Kidney epithelial cell (primary cell): ENCODE results near the gene MBNL1. TPM values are rescaled to one million over a fixed set of nuclear protein-coding genes. Genes with fewer than 3 reads are reported as not detected.

Experiments used
- DNase-seq: peaks from one replicate; pipeline ENCODE4 v3.0.0-alpha.2; 2010; ENCODE audit warnings: low read depth
- H3K27me3 ChIP-seq: 2 replicates; pipeline ENCODE4 v1.6.0; 2011; ENCODE audit warnings: low read length; ENCODE audit not compliant: control insufficient read depth, insufficient read depth
- H3K36me3 ChIP-seq: 2 replicates; pipeline ENCODE4 v1.5.1; 2011; ENCODE audit warnings: low read length; ENCODE audit not compliant: control insufficient read depth, insufficient read depth
- H3K4me3 ChIP-seq: 2 replicates; pipeline ENCODE4 v1.5.1; 2011; ENCODE audit warnings: low read depth, mild to moderate bottlenecking, control low read depth, low read length
- total RNA-seq: library from RNA; depleted of rRNA; stranded (reverse); fragments of >200 nt; gene quantifications from 2 replicates; pipeline ENCODE4 v1.2.3, GENCODE V29; 2015
- TF ChIP-seq, protein P1 (sequence below): IDR thresholded peaks from 2 replicates; pipeline ENCODE4 v1.5.1; 2011; ENCODE audit warnings: mild to moderate bottlenecking, moderate library complexity, low read length, control low read depth, inconsistent platforms; ENCODE audit not compliant: insufficient read depth, poor library complexity, severe bottlenecking

MBNL1 gene
- total RNA-seq, 1 donor from 2014 or later, result 47.5 TPM

GRCh38 chr3:152457500-152458375 is 189.0 kb downstream of the MBNL1 start:
- peaks cover 1% of the 10 kb centered on the region for H3K36me3 ChIP-seq
- no peak for DNase-seq
- no peak overlapping the region for H3K4me3 ChIP-seq
- no peaks in the 10 kb centered on the region for H3K27me3 ChIP-seq
- TF ChIP-seq, protein P1, sequence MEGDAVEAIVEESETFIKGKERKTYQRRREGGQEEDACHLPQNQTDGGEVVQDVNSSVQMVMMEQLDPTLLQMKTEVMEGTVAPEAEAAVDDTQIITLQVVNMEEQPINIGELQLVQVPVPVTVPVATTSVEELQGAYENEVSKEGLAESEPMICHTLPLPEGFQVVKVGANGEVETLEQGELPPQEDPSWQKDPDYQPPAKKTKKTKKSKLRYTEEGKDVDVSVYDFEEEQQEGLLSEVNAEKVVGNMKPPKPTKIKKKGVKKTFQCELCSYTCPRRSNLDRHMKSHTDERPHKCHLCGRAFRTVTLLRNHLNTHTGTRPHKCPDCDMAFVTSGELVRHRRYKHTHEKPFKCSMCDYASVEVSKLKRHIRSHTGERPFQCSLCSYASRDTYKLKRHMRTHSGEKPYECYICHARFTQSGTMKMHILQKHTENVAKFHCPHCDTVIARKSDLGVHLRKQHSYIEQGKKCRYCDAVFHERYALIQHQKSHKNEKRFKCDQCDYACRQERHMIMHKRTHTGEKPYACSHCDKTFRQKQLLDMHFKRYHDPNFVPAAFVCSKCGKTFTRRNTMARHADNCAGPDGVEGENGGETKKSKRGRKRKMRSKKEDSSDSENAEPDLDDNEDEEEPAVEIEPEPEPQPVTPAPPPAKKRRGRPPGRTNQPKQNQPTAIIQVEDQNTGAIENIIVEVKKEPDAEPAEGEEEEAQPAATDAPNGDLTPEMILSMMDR, result no peak

DNA sequence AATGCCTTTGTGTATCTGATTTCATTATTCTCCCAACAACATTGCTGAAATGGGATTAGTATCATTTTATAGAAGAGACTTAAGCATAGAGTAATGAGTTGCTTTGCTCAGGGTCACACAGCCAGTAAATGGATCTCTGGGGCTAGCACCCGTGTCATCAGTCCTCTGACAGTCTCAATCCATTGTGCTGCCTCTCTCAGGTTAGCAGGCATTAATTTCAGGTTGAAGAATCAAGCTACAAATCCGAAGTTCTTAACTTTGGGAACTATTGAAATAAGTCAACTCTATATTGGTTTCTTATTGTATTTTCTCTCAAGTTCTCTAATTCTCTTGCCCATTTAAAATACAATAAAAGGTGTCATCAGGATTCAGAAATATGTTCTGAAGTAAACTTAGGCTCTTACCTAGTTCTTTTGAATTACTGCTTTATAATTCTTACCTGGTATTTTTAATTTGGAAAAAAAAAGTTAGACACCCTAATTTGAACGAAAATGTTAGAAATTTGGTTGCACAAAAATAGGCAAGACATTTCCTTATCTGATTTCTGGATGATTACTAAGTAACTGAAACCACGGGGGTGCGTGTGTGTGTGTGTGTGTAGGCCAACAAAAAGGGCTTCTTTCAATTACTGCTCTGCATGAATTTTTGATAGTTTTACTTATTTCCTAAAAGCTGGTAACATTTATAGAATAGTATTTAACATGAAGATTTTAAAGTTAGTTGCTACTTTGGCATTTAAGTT is 189.8 kb downstream of the MBNL1 start:
- Histone ChIP-seq H3K27me3 (no peaks in the 10 kb centered on the region), H3K4me3 (no peak overlapping the region), H3K36me3 (peaks cover 1% of the 10 kb centered on the region)
- TF ChIP-seq, protein P1, result no peak
- no peak for DNase-seq

- Histone ChIP-seq H3K27me3 (no peaks in the 10 kb centered on the region), H3K4me3 (no peak overlapping the region), H3K36me3 (peaks cover 1% of the 10 kb centered on the region)
- TF ChIP-seq, protein P1, result no peak
- no peak for DNase-seq
Observed at GRCh38 chr3:152459118-152459515, 190.4 kb downstream of the MBNL1 start.

DNA sequence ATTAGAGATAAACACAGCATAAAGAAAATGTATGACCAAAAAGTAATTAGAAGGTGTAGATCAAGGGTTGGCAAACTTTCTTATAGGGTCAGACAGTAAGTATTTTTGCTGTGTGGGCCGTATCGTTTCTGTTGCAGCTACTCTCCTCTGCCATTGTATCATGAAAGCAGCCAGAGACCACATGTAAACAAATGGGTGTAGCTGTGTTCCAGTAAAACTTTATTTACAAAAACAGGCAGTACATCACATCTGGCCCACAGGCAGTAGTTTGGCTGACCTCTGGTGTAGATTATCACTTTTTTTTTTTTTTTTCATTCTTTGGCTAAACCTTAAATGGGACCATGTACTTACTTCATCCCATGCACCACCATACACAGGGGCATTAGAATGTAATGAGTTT is 190.8 kb downstream of the MBNL1 start:
- H3K4me3 ChIP-seq, result no peak overlapping the region
- H3K27me3 ChIP-seq, result no peaks in the 10 kb centered on the region
- DNase-seq, result no peak
- H3K36me3 ChIP-seq, result peaks cover 1% of the 10 kb centered on the region
- TF ChIP-seq, protein P1, result no peak

DNA sequence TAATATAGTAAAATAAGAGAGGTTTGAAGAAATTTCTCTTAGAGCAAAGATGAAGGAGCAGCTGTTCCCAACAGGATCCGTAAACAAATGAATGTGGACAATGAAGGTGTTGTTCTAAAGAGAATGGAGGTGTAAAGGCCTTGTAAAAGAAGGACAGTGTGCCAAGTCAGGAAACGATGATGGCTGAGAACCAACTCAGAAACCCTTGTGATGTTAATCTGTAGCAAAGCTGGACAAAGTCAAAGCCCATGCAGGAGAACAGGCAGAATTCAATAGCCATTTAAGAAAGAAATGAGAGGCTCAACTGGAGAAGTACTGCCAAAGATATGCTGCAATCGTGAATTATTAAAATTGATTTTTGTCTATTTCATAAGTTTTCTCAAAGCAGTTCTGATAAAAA is 192.2 kb downstream of the MBNL1 start:
- TF ChIP-seq, protein P1, result no peak
- Histone ChIP-seq H3K4me3 (no peak overlapping the region), H3K27me3 (no peaks in the 10 kb centered on the region), H3K36me3 (peaks cover under 1% of the 10 kb centered on the region)
- no peak for DNase-seq

DNA sequence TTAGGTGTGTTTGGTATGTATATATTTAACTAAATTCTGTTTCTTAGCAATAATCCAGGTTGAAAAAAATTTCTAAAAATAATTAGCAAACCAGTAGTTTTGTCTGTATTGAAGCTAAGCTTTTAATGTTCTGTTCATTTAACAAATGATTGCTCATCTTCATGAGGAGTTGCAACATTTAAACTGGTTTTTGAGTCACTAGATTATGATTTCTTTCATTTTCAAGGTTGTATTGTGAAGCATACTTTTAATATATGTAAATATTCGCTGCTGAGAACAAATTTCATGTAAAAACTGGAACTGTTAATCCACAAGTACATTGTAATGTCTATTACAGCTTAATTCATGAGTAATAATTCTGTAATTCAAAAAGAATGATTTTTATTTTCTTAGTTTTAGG is 192.7 kb downstream of the MBNL1 start:
- TF ChIP-seq, protein P1, result no peak
- no peaks in the 10 kb centered on the region for H3K36me3 ChIP-seq
- DNase-seq, result no peak

More for the DNA sequence above, 192.7 kb downstream of the MBNL1 start:
- no peak overlapping the region for H3K4me3 ChIP-seq
- H3K27me3 ChIP-seq, result no peaks in the 10 kb centered on the region
